Ovary (tissue), 3 donors: ENCODE data around the gene RIC1.

ENCODE experiments used
- EP300 ChIP-seq: sonication (generic); formaldehyde crosslinking; IDR thresholded peaks from one replicate; pipeline ENCODE4 v1.6.1; 2017; ENCODE audit warnings: antibody characterized with exemption
- TF ChIP-seq, protein P1 (sequence below), 3 donors: fragments of 450-650 bp in 2 of 3; fragments of 200-600 bp in 1 of 3; IDR thresholded peaks; one replicate each; pipeline versions ENCODE4 v1.5.1 to v1.8.0; 2016 to 2022; ENCODE audit warnings: antibody characterized with exemption in 3 of 3, mild to moderate bottlenecking in 1 of 3
- donor health status: DM: no; HTN: no; CAD: no.

DNA sequence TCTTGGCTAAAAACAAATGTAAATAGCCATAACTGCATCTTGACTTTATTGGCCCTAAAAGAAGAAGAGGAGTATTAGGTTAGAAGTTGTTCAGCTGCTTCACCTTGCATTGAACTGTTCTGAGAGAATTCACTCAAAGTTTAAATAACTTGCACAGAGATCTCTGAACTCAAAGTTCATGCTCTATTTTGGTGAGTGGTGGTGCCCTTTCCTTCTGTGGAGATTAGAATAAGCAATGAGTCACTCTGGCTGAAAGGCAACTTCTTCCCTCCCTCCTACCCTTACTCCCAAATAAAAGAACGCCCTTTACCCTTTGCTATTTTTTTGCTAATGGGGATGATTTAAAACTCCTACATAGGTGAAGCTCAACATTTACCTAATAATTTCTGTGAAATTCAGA, 155.1 kb downstream of the RIC1 start:
- TF ChIP-seq, protein P1, sequence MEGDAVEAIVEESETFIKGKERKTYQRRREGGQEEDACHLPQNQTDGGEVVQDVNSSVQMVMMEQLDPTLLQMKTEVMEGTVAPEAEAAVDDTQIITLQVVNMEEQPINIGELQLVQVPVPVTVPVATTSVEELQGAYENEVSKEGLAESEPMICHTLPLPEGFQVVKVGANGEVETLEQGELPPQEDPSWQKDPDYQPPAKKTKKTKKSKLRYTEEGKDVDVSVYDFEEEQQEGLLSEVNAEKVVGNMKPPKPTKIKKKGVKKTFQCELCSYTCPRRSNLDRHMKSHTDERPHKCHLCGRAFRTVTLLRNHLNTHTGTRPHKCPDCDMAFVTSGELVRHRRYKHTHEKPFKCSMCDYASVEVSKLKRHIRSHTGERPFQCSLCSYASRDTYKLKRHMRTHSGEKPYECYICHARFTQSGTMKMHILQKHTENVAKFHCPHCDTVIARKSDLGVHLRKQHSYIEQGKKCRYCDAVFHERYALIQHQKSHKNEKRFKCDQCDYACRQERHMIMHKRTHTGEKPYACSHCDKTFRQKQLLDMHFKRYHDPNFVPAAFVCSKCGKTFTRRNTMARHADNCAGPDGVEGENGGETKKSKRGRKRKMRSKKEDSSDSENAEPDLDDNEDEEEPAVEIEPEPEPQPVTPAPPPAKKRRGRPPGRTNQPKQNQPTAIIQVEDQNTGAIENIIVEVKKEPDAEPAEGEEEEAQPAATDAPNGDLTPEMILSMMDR (IDR thresholded peaks at IDR 0.05), result no peak
- TF ChIP-seq EP300, result no peak
